ENCODE results near the gene SLC15A3.
A peak's percentile ranks its signal among the peaks of the same experiment; 100 is the strongest.

Gene SLC15A3

GRCh38 chr11:60931917-60932316 lies 20.1 kb downstream of the SLC15A3 start:
- Mint-ChIP-seq H3K36me3 (ENCODE audit: insufficient read depth) (no peaks in the 10 kb centered on the region), H3K4me1 (no peaks in the 10 kb centered on the region), H3K27me3 (peaks cover 47% of the 10 kb centered on the region), H3K9me3 (no peaks in the 10 kb centered on the region), H3K27ac (ENCODE audit: low read depth) (no peak overlapping the region), H3K4me3 (no peak overlapping the region)
- ATAC-seq (replicated peaks; ENCODE audit: extremely low read depth, poor library complexity, severe bottlenecking) (no peak), DNase-seq (ENCODE audit: low spot score in 2 of 2) (no peak)

GRCh38 chr11:60930394-60930793 lies 21.6 kb downstream of the SLC15A3 start:
- Mint-ChIP-seq H3K9me3 (no peaks in the 10 kb centered on the region), H3K4me3 (no peak overlapping the region), H3K36me3 (ENCODE audit: insufficient read depth) (no peaks in the 10 kb centered on the region), H3K4me1 (peaks cover 1% of the 10 kb centered on the region), H3K27ac (ENCODE audit: low read depth) (no peak overlapping the region), H3K27me3 (peaks cover 48% of the 10 kb centered on the region)
- DNase-seq (ENCODE audit: low spot score in 2 of 2) = no peak
- ATAC-seq (replicated peaks; ENCODE audit: extremely low read depth, poor library complexity, severe bottlenecking) = no peak

- Mint-ChIP-seq H3K27ac (ENCODE audit: low read depth) (no peak overlapping the region), H3K4me3 (no peak overlapping the region), H3K27me3 (peaks cover 48% of the 10 kb centered on the region), H3K36me3 (ENCODE audit: insufficient read depth) (no peaks in the 10 kb centered on the region), H3K9me3 (no peaks in the 10 kb centered on the region), H3K4me1 (peaks cover 6% of the 10 kb centered on the region)
- ATAC-seq (replicated peaks; ENCODE audit: extremely low read depth, poor library complexity, severe bottlenecking) (no peak), DNase-seq (ENCODE audit: low spot score in 2 of 2) (no peak)
These were observed 22.2 kb downstream of the SLC15A3 start for GRCh38 chr11:60929764-60930163.

GRCh38 chr11:60928563-60929001 lies 23.4 kb downstream of the SLC15A3 start:
- no peak for ATAC-seq (replicated peaks; ENCODE audit: extremely low read depth, poor library complexity, severe bottlenecking)
- Mint-ChIP-seq H3K27me3 (peaks cover 39% of the 10 kb centered on the region), H3K4me3 (no peak overlapping the region), H3K27ac (ENCODE audit: low read depth) (no peak overlapping the region), H3K4me1 (peaks cover 6% of the 10 kb centered on the region), H3K36me3 (ENCODE audit: insufficient read depth) (no peaks in the 10 kb centered on the region), H3K9me3 (no peaks in the 10 kb centered on the region)
- no peak for DNase-seq (ENCODE audit: low spot score in 2 of 2)

- peaks cover 44% of the 10 kb centered on the region for H3K27me3 Mint-ChIP-seq
- ATAC-seq (replicated peaks; ENCODE audit: extremely low read depth, poor library complexity, severe bottlenecking) = no peak
- no peak overlapping the region for H3K4me3 Mint-ChIP-seq
These were observed 24.4 kb downstream of the SLC15A3 start for GRCh38 chr11:60927600-60927999.

GRCh38 chr11:60927061-60927592 lies 24.8 kb downstream of the SLC15A3 start:
- peaks cover 44% of the 10 kb centered on the region for H3K27me3 Mint-ChIP-seq
- peaks cover 16% of the 10 kb centered on the region for H3K4me1 Mint-ChIP-seq
- no peaks in the 10 kb centered on the region for H3K9me3 Mint-ChIP-seq
- H3K27ac Mint-ChIP-seq (ENCODE audit: low read depth) = no peak overlapping the region
- H3K4me3 Mint-ChIP-seq = no peak overlapping the region
- peaks cover 3% of the 10 kb centered on the region for H3K36me3 Mint-ChIP-seq (ENCODE audit: insufficient read depth)
- no peak for ATAC-seq (replicated peaks; ENCODE audit: extremely low read depth, poor library complexity, severe bottlenecking)
- DNase-seq (ENCODE audit: low spot score in 2 of 2) = no peak

More at GRCh38 chr11:60927600-60927999, 24.4 kb downstream of the SLC15A3 start:
- Mint-ChIP-seq H3K36me3 (ENCODE audit: insufficient read depth) (no peaks in the 10 kb centered on the region), H3K9me3 (no peaks in the 10 kb centered on the region), H3K27ac (ENCODE audit: low read depth) (no peak overlapping the region), H3K4me1 (peaks cover 12% of the 10 kb centered on the region)
- no peak for DNase-seq (ENCODE audit: low spot score in 2 of 2)

GRCh38 chr11:60926500-60926899 lies 25.5 kb downstream of the SLC15A3 start:
- no peak for ATAC-seq (replicated peaks; ENCODE audit: extremely low read depth, poor library complexity, severe bottlenecking)
- peaks cover 17% of the 10 kb centered on the region for H3K4me1 Mint-ChIP-seq
- H3K9me3 Mint-ChIP-seq = no peaks in the 10 kb centered on the region
- H3K27ac Mint-ChIP-seq (ENCODE audit: low read depth) = no peak overlapping the region
- H3K4me3 Mint-ChIP-seq = no peak overlapping the region
- DNase-seq (ENCODE audit: low spot score in 2 of 2) = no peak
- H3K27me3 Mint-ChIP-seq = peaks cover 43% of the 10 kb centered on the region
- H3K36me3 Mint-ChIP-seq (ENCODE audit: insufficient read depth) = peaks cover 3% of the 10 kb centered on the region

- DNase-seq (ENCODE audit: low spot score in 2 of 2) (no peak), ATAC-seq (replicated peaks; ENCODE audit: extremely low read depth, poor library complexity, severe bottlenecking) (no peak)
- Mint-ChIP-seq H3K4me3 (no peak overlapping the region), H3K4me1 (peaks cover 17% of the 10 kb centered on the region), H3K36me3 (ENCODE audit: insufficient read depth) (peaks cover 7% of the 10 kb centered on the region), H3K27me3 (peaks cover 37% of the 10 kb centered on the region), H3K9me3 (no peaks in the 10 kb centered on the region), H3K27ac (ENCODE audit: low read depth) (no peak overlapping the region)
These were observed 26.1 kb downstream of the SLC15A3 start for GRCh38 chr11:60925868-60926267.

- Mint-ChIP-seq H3K27ac (ENCODE audit: low read depth) (no peak overlapping the region), H3K4me3 (peak overlapping the region; percentile 70), H3K9me3 (no peaks in the 10 kb centered on the region), H3K36me3 (ENCODE audit: insufficient read depth) (peaks cover 13% of the 10 kb centered on the region), H3K27me3 (peaks cover 35% of the 10 kb centered on the region), H3K4me1 (peaks cover 17% of the 10 kb centered on the region)
- no peak for DNase-seq (ENCODE audit: low spot score in 2 of 2)
- ATAC-seq (replicated peaks; ENCODE audit: extremely low read depth, poor library complexity, severe bottlenecking) = peak; percentile 42
These were observed 26.8 kb downstream of the SLC15A3 start for GRCh38 chr11:60924906-60925853.

- Mint-ChIP-seq H3K4me1 (peaks cover 17% of the 10 kb centered on the region), H3K4me3 (peak within 1 kb of the TSS; percentile 70), H3K27me3 (peaks cover 35% of the 10 kb centered on the region), H3K9me3 (no peaks in the 10 kb centered on the region), H3K36me3 (ENCODE audit: insufficient read depth) (peaks cover 19% of the 10 kb centered on the region), H3K27ac (ENCODE audit: low read depth) (no peak within 1 kb of the TSS)
- ATAC-seq (replicated peaks; ENCODE audit: extremely low read depth, poor library complexity, severe bottlenecking) (no peak), DNase-seq (ENCODE audit: low spot score in 2 of 2) (no peak)
These were observed 27.7 kb downstream of the SLC15A3 start, which contains the start of gene TMEM132A for GRCh38 chr11:60924110-60924905. Gene TMEM132A, plus strand, starts transcription at chr11:60924460. Its CDS starts 174 bp downstream, at chr11:60924634.

- H3K36me3 Mint-ChIP-seq (ENCODE audit: insufficient read depth) = peaks cover 21% of the 10 kb centered on the region
- H3K4me1 Mint-ChIP-seq = peaks cover 17% of the 10 kb centered on the region
- H3K27me3 Mint-ChIP-seq = peaks cover 35% of the 10 kb centered on the region
These were observed 28.2 kb downstream of the SLC15A3 start for GRCh38 chr11:60923800-60924109.

GRCh38 chr11:60923326-60923725 lies 28.6 kb downstream of the SLC15A3 start:
- DNase-seq (ENCODE audit: low spot score in 2 of 2) = no peak
- H3K9me3 Mint-ChIP-seq = no peaks in the 10 kb centered on the region
- peaks cover 21% of the 10 kb centered on the region for H3K36me3 Mint-ChIP-seq (ENCODE audit: insufficient read depth)
- H3K27me3 Mint-ChIP-seq = peaks cover 35% of the 10 kb centered on the region
- H3K27ac Mint-ChIP-seq (ENCODE audit: low read depth) = no peak overlapping the region
- H3K4me1 Mint-ChIP-seq = peaks cover 17% of the 10 kb centered on the region
- no peak for ATAC-seq (replicated peaks; ENCODE audit: extremely low read depth, poor library complexity, severe bottlenecking)
- peak overlapping the region; percentile 70 for H3K4me3 Mint-ChIP-seq

More at GRCh38 chr11:60923800-60924109, 28.2 kb downstream of the SLC15A3 start:
- ATAC-seq (replicated peaks; ENCODE audit: extremely low read depth, poor library complexity, severe bottlenecking) (no peak), DNase-seq (ENCODE audit: low spot score in 2 of 2) (no peak)
- Mint-ChIP-seq H3K9me3 (no peaks in the 10 kb centered on the region), H3K27ac (ENCODE audit: low read depth) (no peak overlapping the region), H3K4me3 (peak overlapping the region; percentile 70)
